GM19468 (cell line): ENCODE data around the gene ACER2.

Experiments used
- ATAC-seq: cut with Tn5 transposase; IDR thresholded peaks from one replicate; pipeline ENCODE4 v1.9.1; 2021; ENCODE audit warnings: mild to moderate bottlenecking, moderate library complexity, moderate number of reproducible peaks; ENCODE audit not compliant: unreplicated experiment; ENCODE audit errors: extremely low read depth

The ACER2 gene

GRCh38 chr9:19480345-19480744 is 71.5 kb downstream of the ACER2 start:
- ATAC-seq = no peak

GRCh38 chr9:19481121-19481870 is 72.5 kb downstream of the ACER2 start:
- no peak for ATAC-seq

- ATAC-seq = no peak
Observed at GRCh38 chr9:19481971-19482404, 73.2 kb downstream of the ACER2 start.

GRCh38 chr9:19484699-19485098 is 75.9 kb downstream of the ACER2 start:
- no peak for ATAC-seq

- ATAC-seq = no peak
Observed at GRCh38 chr9:19485193-19485592, 76.4 kb downstream of the ACER2 start.

- ATAC-seq = no peak
Observed at GRCh38 chr9:19486803-19487202, 78.0 kb downstream of the ACER2 start.

GRCh38 chr9:19488721-19489120 is 79.9 kb downstream of the ACER2 start:
- ATAC-seq = no peak

- ATAC-seq = no peak
Observed at GRCh38 chr9:19490269-19490668, 81.5 kb downstream of the ACER2 start.

- ATAC-seq = no peak
Observed at GRCh38 chr9:19490828-19491227, 82.0 kb downstream of the ACER2 start.

GRCh38 chr9:19492775-19493173 is 84.0 kb downstream of the ACER2 start:
- ATAC-seq = no peak

GRCh38 chr9:19493174-19493811 is 84.5 kb downstream of the ACER2 start:
- ATAC-seq = no peak

- no peak for ATAC-seq
Observed at GRCh38 chr9:19493876-19494275, 85.1 kb downstream of the ACER2 start.

GRCh38 chr9:19495186-19496028 is 86.6 kb downstream of the ACER2 start:
- no peak for ATAC-seq

- no peak for ATAC-seq
Observed at GRCh38 chr9:19496321-19497050, 87.7 kb downstream of the ACER2 start.

GRCh38 chr9:19497276-19497675 is 88.5 kb downstream of the ACER2 start:
- ATAC-seq = no peak

GRCh38 chr9:19498015-19498414 is 89.2 kb downstream of the ACER2 start:
- no peak for ATAC-seq
